Muscle of back (tissue), 11 donors: ENCODE data around the gene PELI2. TPM values are rescaled to one million over a fixed set of nuclear protein-coding genes. Genes with fewer than 3 reads are reported as not detected.
A peak's percentile ranks its signal among the peaks of the same experiment; 100 is the strongest.

ENCODE experiments used
- DNase-seq, 3 donors: peaks; one replicate each; pipeline versions ENCODE4 v3.0.0 to v3.0.0-alpha.2; 2013
- polyA plus RNA-seq, 10 donors: library from polyadenylated mRNA; unstranded; fragments of 120-200 nt; gene quantifications; one replicate each; pipeline ENCODE4 v1.2.1, GENCODE V29; 2013; ENCODE audit not compliant: insufficient read length in 10 of 10

Gene PELI2
- polyA plus RNA-seq, 10 donors, result 3.7 to 7.5 (median 4.6) TPM

GRCh38 chr14:56199982-56200577 lies 81.9 kb downstream of the PELI2 start:
- no peak for DNase-seq

GRCh38 chr14:56202256-56202655 lies 84.0 kb downstream of the PELI2 start:
- no peak for DNase-seq

DNA sequence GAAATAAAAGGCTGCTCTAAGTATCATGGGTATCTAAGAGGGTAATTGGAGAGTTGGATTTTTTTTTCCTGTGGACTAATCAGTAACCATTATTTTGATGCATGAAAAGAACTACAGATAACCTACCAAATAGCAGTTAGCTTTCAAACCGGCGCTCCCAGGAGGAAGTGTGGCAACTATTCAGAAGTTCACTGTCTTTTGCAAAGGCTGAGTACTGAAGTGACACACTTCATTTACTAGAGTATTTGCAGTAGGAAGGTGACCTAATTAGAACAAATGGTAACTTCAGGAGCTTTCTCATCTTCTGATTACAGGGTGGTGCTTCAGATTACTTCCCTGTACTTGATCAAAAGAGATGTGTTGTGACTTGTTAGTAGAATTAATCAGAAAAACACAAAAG lies 87.7 kb downstream of the PELI2 start:
- no peak for DNase-seq

GRCh38 chr14:56206596-56206995 lies 88.4 kb downstream of the PELI2 start:
- no peak for DNase-seq

GRCh38 chr14:56207626-56208292 lies 89.5 kb downstream of the PELI2 start:
- no peak for DNase-seq

- no peak for DNase-seq
Measured at GRCh38 chr14:56208520-56208919, 90.3 kb downstream of the PELI2 start.

- no peak for DNase-seq
Measured at GRCh38 chr14:56210571-56210970, 92.4 kb downstream of the PELI2 start.

DNA sequence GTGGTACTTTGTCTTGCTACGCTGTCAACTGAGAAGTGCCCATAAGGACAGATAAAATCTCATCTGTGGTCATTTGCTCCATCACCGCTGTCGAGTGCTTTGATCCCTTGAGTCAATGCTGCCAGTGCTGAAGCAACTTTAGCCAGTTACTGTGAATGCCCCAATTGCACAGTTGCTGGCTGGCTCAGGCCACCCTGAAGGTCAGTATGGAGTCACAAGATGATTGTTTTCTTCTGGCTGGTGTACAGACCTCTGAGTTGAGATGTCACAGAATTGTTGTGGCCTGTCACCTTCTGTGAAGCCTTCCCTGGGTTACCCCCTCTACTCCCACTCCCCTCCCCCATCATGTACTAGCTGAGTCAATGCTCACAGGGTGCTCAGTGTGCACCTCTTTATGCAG lies 92.9 kb downstream of the PELI2 start:
- no peak for DNase-seq

DNA sequence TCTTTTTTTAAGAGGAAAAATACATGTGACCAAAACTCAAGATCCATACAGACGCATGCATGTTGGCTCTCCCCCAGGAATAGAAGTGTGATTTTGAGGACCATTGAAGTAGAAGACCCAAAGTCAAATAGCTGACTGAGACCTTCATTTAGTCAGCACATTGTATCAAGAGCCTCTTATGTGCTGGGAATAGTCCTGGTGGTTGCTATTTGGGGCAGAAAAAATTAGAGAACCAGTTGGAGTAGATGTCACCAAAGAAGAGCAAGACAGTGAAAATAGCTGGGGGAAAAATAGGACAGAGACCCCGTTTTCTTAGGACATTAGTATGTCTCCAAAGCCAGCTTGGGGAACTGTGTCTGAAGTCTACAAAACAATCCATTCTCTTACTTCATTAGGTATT lies 93.6 kb downstream of the PELI2 start:
- no peak for DNase-seq

GRCh38 chr14:56212521-56212920 lies 94.3 kb downstream of the PELI2 start:
- DNase-seq, result no peak

GRCh38 chr14:56213306-56213705 lies 95.1 kb downstream of the PELI2 start:
- DNase-seq, result no peak

GRCh38 chr14:56215180-56215579 lies 97.0 kb downstream of the PELI2 start:
- no peak for DNase-seq

DNA sequence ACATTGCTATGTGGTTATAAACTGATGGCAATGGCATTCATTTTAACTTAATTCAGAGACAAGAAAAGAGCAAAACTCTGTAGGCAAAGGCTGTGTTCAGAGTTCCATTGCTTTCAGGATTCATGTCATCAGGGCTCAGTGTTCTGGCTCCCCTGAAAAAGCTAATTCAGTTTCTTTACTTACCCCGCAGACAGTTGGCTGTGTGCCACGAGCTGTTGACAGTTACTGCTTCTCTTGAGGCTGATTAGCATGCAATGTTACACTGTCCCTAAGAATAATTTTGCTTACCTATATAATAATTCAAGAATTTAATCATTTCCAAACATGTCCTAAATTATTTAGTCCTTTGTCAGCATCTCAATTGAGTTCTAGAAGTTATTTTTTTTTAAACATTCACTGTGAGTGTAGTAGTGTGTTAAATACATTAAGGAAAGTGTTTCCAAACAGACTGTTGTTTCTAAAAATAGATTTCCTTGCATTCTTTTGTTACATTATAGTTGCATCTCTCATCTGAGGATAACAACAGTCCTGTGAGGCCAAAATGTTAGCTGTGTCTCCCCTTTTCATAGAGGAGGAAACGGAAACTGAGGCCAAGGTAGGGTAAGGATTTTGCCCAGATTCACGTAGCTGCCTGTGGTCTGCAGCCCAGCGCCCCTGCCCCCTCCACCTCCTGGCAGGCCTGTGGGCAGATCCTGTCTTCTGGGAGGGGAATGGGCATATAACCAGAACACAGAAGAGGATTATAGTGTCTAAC lies 98.6 kb downstream of the PELI2 start:
- DNase-seq, result peak; percentile 43 to 71 (median 55)

DNA sequence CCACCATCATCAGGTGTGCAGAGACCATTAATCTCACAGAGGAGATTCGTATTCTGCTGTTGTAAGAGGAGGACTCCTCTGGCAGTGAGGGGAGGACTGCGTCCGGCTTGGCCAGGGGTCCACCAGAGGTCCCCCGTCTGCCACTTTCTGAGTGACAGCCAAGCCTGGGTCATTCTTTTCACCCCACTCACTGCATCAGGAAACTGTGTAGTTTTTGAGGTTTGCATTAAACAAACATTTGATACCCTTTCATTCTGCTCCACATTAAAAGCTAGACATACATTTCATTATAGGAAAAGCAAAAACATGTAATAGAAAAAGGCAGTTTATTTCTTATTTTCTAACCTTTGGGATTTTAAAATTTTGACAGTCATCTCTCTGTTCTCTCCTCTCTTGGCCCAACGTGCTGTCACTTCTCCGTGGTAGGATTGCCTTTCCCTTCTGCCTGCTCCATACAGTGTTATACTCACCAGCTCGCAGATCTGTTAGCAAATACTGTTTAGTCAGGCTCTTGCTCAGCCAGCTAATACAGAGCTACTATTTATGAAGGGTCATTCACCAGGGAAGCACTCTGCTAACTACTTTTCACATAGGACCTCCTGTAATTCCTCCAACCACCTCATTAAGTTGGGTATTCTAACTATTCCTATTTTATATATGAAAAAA lies 99.3 kb downstream of the PELI2 start:
- DNase-seq, result no peak

DNA sequence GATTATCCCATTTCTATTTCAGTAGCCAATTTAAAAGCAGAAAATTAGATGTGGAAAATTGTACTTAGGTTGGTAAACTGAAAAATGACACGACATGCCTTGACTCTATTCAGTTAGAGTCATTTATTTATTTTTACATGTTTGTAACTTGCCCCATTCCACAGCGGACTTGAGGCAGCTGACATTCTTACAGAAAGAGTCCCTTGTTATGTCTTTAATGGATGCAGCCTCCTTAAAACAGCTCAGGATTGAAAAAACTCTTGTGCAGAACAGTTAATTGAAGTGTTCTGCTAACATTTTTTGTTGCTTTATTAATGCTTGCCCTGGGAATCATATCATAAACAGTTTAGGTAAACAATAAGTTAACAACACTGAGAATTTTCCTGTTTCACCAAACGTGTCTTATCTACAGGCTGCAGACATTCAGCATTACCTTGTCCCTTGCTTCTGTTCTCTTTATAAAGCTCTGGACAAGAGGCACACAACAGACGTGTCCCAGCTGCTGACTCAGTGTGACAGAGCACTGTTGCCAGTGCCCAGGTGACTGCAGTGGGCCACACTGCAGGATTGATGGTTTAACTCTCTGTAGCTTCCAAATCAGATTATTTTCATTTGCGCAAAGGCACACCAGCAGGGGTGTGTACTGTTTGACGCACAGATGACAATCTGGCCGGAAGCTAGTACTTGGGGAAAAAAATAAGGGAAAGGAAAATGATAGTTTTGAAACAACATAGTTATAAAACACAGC lies 101.6 kb downstream of the PELI2 start:
- DNase-seq, result peak in 1 of 3 donors; percentile 33

GRCh38 chr14:56221382-56222128 lies 103.3 kb downstream of the PELI2 start:
- peak in 1 of 3 donors; percentile 34 for DNase-seq

GRCh38 chr14:56224229-56224628 lies 106.0 kb downstream of the PELI2 start:
- DNase-seq, result no peak

- peak in 1 of 3 donors; percentile 29 for DNase-seq
Measured at GRCh38 chr14:56224691-56225681, 106.8 kb downstream of the PELI2 start.

DNA sequence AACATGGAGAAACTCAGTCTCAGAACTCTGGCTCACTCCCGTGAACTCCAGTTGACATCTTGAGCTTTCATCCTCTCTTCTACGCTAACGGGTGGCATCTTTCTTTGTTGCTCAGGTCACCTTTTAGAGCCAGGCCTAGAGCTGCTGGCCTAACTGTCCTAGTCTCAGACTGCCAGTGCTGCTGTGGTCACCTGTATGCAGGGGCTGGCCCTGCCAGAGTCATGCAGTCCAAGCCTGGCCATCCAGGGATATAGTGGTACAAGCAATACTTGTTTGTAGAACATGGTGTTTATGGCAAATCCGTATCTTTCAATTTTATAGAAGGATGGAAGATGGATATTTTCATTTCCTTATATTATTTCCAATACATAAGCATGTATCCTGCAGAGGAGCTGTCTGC lies 117.2 kb downstream of the PELI2 start:
- no peak for DNase-seq

- DNase-seq, result no peak
Measured at GRCh38 chr14:56237398-56237797, 119.2 kb downstream of the PELI2 start.
